Dedifferentiated amniotic fluid mesenchymal stem cell (primary cell): ENCODE measurements around the gene STN1.

Source experiments
- DNase-seq: peaks from one replicate; pipeline ENCODE4 v3.0.0-alpha.2; 2016; ENCODE audit errors: extremely low spot score

The STN1 gene

GRCh38 chr10:103843854-103844570 is 74.0 kb downstream of the STN1 start:
- peak; percentile 51 for DNase-seq

- DNase-seq = no peak
These were observed 74.9 kb downstream of the STN1 start for GRCh38 chr10:103843045-103843444.

- no peak for DNase-seq
These were observed 75.4 kb downstream of the STN1 start for GRCh38 chr10:103842605-103843004.

GRCh38 chr10:103841519-103841918 is 76.5 kb downstream of the STN1 start:
- no peak for DNase-seq

- no peak for DNase-seq
These were observed 77.3 kb downstream of the STN1 start for GRCh38 chr10:103840740-103841070.

GRCh38 chr10:103839872-103840739 is 77.9 kb downstream of the STN1 start:
- DNase-seq = no peak

- DNase-seq = no peak
These were observed 78.5 kb downstream of the STN1 start for GRCh38 chr10:103839519-103839871.

GRCh38 chr10:103838862-103839518 is 79.0 kb downstream of the STN1 start:
- no peak for DNase-seq

- DNase-seq = no peak
These were observed 80.0 kb downstream of the STN1 start for GRCh38 chr10:103838070-103838395.

GRCh38 chr10:103837370-103838069 is 80.5 kb downstream of the STN1 start:
- no peak for DNase-seq

- no peak for DNase-seq
These were observed 81.1 kb downstream of the STN1 start for GRCh38 chr10:103836861-103837260.

GRCh38 chr10:103836273-103836672 is 81.7 kb downstream of the STN1 start:
- DNase-seq = no peak

GRCh38 chr10:103835096-103836050 is 82.6 kb downstream of the STN1 start:
- no peak for DNase-seq

GRCh38 chr10:103834436-103835095 is 83.4 kb downstream of the STN1 start:
- no peak for DNase-seq

- no peak for DNase-seq
These were observed 84.1 kb downstream of the STN1 start for GRCh38 chr10:103833731-103834365.

GRCh38 chr10:103832806-103833205 is 85.2 kb downstream of the STN1 start:
- no peak for DNase-seq
